SU-DHL-6 (cell line): Measurements from ENCODE around the gene MITF.

ENCODE experiments used
- EZH2phosphoT487 ChIP-seq: fragments of 200-600 bp; sonication (generic), shearing (Covaris generic); conservative IDR thresholded peaks from 2 replicates; pipeline ENCODE4 v1.6.1; 2018; ENCODE audit warnings: mild to moderate bottlenecking, antibody characterized with exemption, low read length, moderate library complexity, mixed read lengths
- TF ChIP-seq, protein P1 (sequence below): fragments of 200-600 bp; sonication (generic); IDR thresholded peaks from one replicate; pipeline ENCODE4 v1.5.1; 2017; ENCODE audit warnings: antibody characterized with exemption, mild to moderate bottlenecking, low read length, moderate library complexity; ENCODE audit not compliant: insufficient read depth, poor library complexity, severe bottlenecking

DNA sequence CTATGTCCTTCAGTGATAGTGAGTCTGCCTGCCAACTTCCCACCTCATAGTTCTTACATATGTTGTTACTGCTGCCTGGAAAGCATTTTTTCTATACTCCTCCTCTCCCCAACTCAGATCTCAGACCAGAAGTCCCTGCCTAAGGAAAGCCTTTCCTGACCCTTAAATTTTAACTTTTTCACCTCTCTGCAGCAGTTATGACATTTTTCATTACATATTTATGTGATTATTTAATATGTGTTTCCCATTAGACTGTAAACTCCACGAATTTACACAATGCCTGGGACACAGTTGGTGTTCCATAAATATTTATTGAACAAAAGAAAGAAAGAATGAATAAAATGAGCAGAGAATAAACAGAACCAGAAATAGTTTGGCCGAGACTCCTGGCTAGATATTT lies 125.5 kb downstream of the MITF start:
- TF ChIP-seq, protein P1, sequence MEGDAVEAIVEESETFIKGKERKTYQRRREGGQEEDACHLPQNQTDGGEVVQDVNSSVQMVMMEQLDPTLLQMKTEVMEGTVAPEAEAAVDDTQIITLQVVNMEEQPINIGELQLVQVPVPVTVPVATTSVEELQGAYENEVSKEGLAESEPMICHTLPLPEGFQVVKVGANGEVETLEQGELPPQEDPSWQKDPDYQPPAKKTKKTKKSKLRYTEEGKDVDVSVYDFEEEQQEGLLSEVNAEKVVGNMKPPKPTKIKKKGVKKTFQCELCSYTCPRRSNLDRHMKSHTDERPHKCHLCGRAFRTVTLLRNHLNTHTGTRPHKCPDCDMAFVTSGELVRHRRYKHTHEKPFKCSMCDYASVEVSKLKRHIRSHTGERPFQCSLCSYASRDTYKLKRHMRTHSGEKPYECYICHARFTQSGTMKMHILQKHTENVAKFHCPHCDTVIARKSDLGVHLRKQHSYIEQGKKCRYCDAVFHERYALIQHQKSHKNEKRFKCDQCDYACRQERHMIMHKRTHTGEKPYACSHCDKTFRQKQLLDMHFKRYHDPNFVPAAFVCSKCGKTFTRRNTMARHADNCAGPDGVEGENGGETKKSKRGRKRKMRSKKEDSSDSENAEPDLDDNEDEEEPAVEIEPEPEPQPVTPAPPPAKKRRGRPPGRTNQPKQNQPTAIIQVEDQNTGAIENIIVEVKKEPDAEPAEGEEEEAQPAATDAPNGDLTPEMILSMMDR = no peak
- TF ChIP-seq EZH2phosphoT487 = no peak
